GM19372 (cell line): ENCODE measurements around the gene TRA2B.

ENCODE experiments used
- ATAC-seq: cut with Tn5 transposase; IDR thresholded peaks from one replicate; pipeline ENCODE4 v1.9.1; 2021; ENCODE audit warnings: mild to moderate bottlenecking, low read depth, moderate library complexity; ENCODE audit not compliant: unreplicated experiment

Gene TRA2B

GRCh38 chr3:185937689-185938374 is at the start of gene TRA2B:
Gene TRA2B (minus strand): TSS chr3:185938014. CDS start chr3:185937860, 154 bp downstream.
- ATAC-seq: peak; percentile 90

DNA sequence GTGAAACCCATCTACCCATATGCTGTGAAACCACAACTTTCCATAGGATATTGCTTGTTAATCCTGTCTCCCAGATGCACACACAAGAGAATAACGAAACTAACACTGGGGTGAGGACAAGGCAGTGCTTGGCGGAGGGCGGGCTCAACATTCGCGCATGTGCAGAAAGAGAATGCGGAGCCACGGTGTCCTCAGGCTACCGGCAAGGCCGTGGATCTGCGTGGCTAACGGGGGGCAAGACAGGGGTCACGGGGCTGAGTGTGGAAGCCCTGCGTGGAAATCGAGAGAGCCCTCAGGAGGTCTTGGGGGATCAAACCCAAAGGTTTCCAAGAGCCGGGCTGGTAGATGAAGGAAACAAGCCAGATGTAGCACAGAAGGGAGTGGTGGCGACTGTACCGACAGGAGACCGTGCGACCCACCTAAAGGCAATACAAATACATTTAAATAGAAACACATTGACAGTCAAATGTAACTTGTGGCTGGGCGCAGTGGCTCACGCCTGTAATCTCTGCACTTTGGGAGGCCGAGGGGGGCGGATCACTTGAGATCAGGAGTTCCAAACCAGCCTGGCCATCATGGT is 48.5 kb upstream of the TRA2B start:
- ATAC-seq: no peak

DNA sequence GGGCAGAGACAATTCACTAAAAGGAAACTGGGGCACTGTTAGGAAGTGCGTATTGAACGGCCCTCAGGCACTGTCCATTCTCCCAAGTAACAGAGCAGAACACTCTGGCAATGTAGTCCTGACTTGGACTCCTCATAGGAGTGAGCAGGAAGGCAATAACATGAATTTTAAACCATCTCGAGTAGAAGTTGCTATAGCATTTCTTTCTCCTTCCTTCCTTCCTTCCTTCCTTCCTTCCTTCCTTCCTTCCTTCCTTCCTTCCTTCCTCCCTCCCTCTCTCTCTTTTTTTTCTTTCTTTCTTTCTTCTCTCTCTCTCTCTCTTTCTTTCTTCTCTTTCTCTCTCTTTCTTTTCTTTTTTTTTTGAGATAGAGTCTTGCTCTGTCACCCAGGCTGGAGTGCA is 46.4 kb upstream of the TRA2B start:
- no peak for ATAC-seq

GRCh38 chr3:185983495-185984141 is 45.8 kb upstream of the TRA2B start:
- no peak for ATAC-seq

DNA sequence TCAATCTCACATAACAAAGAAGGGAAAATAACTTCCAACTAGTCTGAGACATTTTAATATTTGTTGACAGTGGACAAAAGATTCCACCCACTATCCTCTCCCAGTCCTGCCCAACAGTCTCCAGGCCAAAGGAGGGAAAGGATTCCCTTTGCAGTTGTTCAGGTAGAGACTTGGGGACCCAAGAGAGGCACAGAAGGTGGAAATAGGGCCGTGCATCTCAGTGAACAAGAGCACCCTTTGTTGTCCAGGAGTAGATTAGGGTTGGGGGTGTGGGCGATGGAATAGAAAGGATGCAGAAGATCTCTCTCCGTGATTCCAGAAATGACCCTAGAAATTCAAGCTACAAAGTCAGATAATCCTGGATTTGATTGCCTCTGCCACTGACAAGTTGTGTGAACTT is 44.8 kb upstream of the TRA2B start:
- no peak for ATAC-seq

GRCh38 chr3:185981621-185982020 is 43.8 kb upstream of the TRA2B start:
- no peak for ATAC-seq

- no peak for ATAC-seq
Measured at GRCh38 chr3:185979721-185980121, 41.9 kb upstream of the TRA2B start.

- ATAC-seq: no peak
Measured at GRCh38 chr3:185978516-185978915, 40.7 kb upstream of the TRA2B start.

DNA sequence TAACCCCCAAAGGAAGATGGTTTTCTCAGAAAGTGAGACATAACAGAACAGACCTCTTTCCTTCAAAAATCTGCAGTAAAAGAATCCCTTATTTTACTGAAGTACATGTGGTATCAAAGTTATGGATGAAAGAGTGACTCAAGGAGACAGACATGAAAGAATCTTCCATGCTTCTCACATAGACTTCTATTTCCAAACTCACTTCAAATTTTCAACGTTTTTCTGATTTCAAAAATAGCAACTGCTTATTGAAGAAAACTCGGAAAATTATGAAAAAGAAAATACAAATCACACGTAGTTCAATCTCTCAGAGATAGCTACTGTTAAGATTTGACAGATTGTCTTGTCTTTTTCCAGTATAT is 39.8 kb upstream of the TRA2B start:
- no peak for ATAC-seq

DNA sequence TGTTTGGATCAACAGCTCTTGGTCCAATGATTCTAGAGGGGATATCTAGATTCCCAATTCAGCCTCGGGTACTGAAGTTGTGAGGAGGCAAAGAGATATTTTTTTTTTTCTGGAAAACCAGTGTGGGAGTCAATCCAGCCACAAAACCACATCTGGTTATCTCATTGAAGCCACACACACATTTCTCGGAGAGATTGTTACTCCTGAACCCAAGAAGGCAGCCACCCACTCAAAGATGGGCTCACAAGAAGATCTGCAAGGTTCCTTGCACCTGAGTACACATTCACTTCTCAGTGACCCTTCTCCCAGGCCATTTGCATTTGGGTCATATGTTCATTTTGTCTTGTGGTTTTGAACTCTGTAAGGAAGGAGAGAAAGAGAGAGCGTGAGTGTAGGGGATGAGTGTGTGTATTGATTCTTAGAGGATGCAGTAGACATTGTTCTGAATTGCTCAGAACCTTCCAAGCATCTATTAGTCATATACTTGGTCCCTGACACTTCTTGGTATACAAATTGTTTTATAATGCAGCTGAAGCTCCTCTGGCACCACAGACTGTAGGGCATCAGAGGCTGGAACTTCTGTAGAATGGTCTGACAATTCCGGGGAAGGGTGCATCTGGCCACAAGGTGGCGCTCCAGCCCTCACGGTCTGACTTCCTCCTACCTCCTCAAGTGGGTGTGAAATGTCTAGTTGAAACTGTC is 39.3 kb upstream of the TRA2B start:
- ATAC-seq: peak; percentile 67

DNA sequence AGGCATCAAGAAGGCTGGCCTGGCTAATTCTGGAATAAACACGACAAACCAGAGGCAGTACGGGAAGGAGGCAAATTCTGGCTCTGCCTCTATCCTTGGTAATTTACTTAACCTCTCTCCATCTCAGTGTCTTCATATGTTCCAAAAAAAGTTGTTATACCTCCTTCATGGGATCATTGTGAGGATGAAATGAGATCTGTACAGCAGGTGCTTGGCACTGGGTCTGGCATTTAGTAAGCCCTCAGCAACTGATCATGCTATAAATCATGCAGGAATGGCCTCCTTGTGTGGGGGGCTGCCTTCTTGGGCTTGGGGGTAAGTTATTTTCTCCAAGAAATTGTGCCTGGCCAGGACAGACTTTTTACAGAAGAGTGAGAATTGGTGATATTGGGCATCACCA is 38.3 kb upstream of the TRA2B start:
- ATAC-seq: no peak

- no peak for ATAC-seq
Measured at GRCh38 chr3:185971579-185971978, 33.8 kb upstream of the TRA2B start.

GRCh38 chr3:185968168-185968567 is 30.4 kb upstream of the TRA2B start:
- no peak for ATAC-seq

DNA sequence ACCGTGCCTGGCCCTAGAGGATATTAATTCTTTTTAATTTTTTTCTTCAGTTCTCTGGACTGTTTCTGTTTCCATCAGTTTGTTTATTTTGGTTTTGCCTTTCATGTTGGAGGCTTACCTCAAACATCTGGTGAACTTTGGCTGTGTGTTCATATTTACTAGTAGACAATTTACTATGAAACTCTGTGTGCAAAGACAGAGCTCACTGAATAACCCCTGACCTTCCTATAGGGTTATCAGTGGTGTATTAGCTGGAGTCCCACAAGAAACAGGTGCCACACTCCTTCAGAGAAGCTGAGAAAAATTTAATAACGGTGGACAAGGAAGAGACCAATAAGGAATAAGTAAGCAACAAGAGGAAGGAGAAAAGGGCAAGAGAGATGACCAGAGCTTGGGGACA is 28.8 kb upstream of the TRA2B start:
- ATAC-seq: no peak

DNA sequence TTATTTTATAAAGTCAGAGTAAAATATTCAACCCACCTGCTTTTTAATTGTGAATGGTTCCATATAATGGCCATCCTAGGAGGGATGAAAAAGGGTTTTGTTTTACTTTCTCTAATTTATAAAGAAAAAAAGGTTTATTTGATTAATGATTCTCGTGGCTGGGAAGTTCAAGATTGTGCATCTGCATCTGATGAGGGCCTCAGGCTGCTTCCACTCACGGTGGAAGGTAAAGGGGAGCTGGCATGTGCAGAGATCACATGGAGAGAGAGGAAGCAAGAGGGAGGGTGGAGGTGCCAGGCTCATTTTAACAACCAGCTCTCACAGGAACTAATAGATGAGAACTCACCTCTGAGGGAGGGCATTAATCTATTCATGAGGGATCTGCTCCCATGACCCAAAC is 27.7 kb upstream of the TRA2B start:
- ATAC-seq: no peak

DNA sequence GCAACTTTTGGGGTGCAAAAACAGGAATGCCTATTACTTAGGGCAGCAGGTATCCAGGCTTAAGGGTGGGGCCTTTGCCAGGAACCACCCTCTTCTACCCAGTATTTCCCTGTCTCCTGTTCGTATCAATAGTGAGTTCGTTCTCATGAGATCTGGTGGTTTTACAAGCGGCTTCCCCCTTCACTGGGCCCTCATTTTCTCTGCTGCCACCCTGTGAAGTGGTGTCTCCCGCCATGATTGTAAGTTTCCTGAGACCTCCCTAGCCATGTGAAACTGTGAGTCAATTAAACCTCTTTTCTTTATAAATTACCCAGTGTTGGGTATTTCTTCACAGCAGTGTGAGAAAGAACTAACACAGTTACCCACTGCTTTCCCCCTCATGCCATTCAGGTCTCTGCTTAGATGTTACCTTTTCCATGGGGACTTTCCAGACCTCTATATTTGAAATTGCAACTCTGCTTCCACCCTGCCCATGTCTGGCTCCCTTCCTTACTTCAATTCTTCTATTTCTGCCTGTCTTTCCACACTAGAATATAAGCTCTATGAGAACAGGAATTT is 23.9 kb upstream of the TRA2B start:
- no peak for ATAC-seq

DNA sequence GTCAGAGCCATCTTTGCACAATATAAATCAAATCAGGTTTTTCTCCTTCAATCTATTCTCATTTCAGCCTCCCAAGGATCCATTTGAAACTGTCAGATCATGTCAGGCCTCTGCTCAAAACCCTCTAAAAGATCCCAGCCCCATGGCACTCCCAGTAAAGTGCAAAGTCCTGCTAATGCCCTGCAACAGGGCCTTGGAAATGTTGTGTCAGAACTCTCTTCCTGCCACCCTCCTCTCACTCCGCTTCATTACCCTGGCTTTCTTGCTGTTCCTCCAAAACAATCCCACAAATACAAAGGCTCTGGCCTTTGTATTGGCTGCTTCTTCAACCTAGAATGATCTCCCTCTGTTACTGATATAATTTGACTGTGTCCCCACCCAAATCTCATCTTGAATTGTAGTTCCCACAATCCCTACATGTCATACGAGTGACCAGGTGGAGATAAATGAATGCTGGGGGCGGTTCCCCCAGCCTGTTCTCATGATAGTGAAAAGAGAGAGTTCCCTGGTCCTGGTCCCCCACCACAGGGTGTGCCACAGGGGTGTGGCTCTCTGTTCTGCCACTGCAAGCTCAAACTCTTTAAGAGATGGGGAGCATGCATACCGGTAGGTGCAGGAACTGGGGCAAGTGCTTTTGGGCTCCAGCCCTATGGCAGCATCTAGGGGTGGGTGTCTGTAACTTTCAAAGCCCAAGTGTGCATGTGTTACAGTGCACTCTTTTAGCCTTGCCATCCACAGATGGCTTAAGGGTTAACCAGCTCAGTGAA is 22.9 kb upstream of the TRA2B start:
- ATAC-seq: no peak

DNA sequence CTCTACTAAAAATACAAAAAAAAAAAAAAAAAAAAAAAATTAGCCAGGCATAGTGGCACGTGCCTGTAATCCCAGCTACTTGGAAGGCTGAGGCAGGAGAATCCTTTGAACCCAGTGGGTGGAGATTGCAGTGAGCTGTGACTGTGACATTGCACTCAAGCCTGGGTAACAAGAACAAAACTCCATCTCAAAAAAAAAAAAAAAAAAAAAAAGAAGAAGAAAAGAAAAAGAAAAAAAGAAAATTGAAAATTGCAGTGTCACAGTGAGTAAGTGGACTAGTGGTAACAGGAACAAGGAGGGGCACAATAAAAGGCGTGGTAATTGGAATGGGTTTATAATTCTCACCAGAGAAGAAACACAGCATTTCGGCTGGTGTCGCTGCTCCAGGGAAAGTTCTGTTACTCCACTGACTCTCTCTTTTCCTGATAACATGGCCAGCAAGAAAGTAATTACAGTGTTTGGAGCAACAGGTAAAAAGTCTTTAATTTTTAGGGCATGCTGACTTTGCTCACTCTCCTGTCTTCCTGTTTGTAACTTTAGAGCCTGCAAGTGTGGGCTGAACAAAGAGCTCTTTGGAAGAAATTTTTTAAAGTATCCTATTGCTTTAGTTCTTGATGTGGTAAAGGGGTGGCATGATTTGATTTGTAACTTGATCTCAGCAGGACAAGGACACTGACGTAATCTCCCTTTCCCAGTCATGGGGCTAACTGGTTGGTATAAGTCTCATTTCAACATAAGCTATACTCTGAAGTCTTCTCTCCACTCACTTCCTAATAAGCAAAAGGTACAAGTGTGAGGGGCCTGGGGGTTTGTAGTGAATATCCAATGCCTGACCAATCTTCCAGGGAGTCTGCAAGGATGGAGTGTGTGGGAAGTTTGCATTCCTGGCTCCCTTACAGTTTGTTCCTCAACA is 22.1 kb upstream of the TRA2B start:
- ATAC-seq: no peak

- ATAC-seq: no peak
Measured at GRCh38 chr3:185958626-185959025, 20.8 kb upstream of the TRA2B start.
